ENCODE data around the gene CHTF8.

Gene CHTF8

DNA sequence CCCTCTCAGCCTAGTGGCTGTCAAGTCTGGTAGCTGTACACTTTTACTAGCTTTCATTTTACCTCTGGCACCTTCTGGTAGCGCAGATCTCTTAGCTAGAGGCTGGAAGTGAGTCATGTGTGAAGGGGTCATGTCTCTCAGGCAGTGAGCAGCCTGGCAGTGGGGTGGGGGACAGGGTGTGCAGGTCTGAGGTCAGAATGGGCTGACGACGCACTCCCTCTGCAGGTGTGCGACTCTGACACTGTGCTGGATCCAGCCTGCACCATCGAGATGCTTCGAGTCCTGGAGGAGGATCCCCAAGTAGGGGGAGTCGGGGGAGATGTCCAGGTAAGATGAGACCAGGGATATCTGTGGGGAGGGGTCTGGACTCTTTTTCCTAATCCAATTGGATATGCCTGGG is 19.2 kb downstream of the CHTF8 start:
- DNase-seq (ENCODE audit: low read depth): no peak

DNA sequence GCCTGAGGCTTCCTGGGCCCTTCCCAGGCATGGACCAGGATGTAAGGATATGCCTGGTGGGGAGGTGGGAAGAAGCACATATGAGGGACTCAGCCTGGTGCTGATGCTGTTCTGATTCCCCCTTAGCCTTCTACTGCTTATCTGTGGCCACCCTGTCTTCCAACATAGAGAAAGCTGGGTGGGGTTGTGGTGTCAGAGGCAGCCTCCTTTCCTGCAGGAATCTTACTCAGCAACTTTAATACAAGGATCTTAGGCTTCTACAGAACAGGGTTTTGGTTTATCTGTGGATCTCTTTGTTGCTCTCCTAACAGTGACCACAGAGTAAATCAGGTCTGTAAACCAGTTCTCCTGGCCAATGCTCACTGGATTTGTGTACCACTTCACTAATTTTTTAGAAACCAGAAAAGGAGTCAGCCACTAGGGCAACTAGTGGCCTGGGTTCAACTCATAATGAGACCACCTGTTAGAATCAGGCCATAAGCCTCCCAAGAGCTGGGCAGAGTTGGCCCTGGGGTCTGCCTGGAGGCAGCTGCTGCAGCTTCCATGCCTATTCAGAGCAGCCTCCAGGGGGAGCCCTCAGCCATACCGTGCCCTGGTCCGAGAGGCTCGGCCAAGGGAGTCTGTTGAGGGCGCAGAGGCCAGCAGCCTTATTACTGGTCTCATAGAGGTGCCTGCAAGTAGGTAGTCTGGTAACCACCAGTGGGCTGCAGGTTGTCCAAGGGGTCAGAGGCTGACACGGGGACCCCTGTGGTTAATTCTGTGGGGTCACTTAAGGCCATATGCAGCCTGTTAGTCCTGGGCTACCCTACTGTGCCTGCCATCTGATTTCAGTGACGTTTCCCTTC is 19.9 kb downstream of the CHTF8 start:
- peak; percentile 51 for DNase-seq (ENCODE audit: low read depth)

DNA sequence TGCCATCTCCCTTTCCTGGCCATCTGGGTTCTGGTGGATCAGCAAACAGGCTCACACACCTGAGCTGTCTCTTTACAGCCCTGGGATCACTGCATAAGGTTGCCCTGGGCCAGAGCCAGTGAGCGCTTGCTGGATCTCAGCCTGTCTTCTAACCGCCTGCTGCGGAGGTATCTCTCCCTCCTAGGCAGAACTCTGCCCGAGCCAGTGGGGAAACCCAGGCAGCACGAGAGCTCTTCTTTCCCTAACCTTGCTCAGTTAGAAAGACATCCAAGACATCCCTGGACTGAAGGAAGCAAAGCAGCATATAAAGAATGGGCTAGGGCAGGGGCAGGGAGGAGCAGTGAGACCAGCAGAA is 20.5 kb downstream of the CHTF8 start:
- no peak for DNase-seq (ENCODE audit: low read depth)

DNA sequence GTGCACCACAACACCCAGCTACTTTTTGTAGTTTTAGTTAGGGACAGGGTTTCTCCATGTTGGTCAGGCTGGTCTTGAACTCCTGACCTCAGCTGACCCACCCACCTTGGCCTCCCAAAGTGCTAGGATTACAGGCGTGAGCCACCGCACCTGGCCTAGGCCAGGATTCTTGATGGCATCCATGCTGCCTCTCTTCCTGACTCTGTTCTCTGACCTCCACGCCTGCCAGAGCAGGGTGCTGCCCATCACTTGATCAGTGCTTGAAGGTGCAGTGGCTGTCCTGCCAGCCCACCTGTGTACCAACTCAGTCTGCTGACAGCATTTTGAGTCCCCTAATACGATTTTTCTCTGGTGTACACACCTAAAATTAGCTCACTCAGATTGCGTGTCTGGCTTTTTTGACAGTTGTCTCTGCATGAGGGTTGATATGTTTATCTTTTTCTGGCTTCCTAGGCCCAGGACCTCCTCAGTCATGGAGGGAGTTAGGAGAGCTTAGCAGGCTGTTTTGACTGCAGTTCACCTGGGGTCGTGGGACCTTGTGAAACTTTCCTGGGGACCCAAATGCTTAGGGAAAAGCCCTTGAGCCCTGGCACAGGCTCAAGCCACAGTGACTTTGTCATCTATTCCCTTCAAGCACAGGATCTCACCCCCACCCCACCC is 21.0 kb downstream of the CHTF8 start:
- no peak for DNase-seq (ENCODE audit: low read depth)

DNA sequence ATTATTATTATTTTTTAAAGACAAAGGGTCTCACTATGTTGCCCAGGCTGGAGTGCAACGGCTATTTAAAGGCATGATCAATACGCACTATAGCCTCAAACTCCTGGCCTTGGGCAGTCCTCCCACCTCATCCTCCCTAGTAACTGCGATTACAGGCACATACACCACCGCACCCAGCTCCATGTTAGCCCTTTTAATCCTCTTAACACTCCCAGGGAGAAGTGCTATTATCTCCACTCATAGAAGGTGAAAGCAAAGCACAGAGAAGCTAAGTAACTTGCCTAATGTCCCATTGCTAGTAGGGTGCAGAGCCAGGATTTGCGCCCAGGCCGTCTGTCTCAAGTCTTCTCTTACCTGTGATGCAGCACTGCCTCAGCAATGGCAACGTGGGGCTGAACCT is 22.0 kb downstream of the CHTF8 start:
- DNase-seq (ENCODE audit: low read depth): no peak

DNA sequence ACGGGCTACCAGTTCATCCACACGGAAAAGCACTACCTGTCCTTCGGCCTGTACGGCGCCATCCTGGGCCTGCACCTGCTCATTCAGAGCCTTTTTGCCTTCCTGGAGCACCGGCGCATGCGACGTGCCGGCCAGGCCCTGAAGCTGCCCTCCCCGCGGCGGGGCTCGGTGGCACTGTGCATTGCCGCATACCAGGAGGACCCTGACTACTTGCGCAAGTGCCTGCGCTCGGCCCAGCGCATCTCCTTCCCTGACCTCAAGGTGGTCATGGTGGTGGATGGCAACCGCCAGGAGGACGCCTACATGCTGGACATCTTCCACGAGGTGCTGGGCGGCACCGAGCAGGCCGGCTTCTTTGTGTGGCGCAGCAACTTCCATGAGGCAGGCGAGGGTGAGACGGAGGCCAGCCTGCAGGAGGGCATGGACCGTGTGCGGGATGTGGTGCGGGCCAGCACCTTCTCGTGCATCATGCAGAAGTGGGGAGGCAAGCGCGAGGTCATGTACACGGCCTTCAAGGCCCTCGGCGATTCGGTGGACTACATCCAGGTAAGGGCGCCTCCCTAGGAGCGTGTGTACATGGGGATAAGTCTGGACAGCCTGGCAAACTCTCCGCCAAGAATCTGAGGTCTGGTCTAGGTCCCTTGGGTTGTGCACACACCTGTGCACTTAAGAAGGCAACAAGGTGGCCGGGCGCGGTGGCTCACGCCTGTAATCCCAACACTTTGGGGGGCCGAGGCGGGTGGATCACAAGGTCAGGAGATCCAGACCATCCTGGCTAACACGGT is 22.7 kb downstream of the CHTF8 start:
- no peak for DNase-seq (ENCODE audit: low read depth)

DNA sequence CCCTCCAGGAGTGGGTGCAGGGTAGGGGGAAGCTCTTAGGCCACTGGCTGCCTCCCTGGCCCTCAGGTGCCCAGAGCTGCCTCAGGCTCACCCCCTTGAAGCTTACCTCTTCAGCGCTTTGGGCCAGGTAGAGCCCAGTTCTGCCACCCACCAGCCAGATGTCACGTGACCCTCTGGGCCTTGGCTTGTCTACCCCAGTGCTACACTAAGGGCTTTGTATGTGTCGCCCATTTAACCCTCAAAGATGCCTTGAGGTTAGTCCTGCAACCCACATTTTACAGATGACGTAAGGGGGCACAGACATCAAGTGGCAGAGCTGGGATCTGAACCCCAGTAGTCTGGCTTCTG is 23.5 kb downstream of the CHTF8 start:
- DNase-seq (ENCODE audit: low read depth): no peak

DNA sequence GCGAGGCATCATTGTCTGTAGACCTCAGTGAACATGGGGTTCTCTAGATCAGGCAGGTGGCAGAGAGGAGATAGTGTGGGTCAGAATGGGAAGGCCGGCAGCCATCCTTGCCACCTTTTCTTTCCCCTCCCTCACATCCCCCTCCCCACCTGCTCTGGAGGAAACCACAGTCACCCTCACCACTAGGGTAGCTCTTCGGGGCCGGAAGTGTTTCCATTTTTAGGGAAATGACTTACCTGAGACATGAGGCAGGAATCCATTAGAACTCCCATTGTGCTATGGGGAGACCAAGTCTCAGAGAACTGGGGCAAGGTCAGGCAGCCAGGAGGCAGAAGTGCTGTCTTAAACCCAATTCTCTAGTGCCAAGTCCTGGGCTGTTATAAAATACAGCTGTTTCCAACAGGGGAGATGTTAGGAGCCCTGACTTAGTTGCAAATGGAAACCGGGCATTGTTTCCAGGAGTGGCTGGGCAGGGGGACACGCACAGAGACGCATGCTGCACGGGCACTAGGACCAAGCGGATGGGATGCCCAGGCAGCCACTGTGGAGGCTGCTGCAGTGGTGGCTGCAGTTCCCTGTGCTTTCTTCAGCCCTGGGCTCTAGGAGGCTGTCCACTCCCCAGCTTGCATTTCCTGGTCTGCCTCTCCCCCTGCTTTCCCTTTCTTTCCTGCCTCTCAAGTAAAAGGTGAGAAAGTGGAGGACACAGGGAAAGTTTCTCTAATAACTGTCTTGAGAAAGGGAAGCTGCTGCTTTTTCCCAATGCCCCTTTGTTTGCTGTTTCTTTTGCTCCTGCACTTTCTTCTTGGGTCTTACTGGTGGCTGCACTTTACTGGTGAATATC is 24.1 kb downstream of the CHTF8 start:
- no peak for DNase-seq (ENCODE audit: low read depth)

DNA sequence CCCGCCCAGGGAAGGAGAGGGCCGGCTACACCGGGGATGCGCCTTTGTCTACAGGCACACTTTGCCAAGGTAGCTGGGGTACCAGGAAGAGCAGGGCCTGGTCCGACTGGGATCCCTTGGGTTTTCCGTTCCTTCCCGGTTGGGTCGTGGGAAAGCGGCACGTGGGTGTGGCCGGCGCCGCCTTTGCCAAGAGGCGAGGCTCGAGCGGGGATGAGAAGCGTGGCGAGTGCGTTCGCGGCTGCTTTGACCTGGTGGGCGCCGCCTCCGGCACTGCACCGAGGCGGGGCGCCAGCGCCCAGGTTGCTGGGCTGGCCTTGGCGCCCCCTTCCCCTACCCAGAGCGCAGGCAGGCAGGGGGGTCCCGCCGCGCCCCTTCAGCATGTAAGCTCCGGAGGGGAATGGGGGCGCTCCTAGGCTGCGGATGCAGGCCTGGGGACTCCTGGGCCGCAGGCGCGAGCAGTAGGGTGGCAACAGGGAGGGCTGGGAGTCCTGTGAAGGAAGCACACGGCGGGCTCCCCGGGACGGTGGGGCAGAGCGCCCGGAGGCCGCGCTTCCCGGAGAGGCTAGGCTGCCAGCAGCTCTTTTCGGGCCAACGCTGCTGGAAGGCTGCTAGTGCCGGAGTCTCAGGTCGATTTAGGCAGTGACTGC is 24.9 kb downstream of the CHTF8 start:
- peak; percentile 20 for DNase-seq (ENCODE audit: low read depth)

DNA sequence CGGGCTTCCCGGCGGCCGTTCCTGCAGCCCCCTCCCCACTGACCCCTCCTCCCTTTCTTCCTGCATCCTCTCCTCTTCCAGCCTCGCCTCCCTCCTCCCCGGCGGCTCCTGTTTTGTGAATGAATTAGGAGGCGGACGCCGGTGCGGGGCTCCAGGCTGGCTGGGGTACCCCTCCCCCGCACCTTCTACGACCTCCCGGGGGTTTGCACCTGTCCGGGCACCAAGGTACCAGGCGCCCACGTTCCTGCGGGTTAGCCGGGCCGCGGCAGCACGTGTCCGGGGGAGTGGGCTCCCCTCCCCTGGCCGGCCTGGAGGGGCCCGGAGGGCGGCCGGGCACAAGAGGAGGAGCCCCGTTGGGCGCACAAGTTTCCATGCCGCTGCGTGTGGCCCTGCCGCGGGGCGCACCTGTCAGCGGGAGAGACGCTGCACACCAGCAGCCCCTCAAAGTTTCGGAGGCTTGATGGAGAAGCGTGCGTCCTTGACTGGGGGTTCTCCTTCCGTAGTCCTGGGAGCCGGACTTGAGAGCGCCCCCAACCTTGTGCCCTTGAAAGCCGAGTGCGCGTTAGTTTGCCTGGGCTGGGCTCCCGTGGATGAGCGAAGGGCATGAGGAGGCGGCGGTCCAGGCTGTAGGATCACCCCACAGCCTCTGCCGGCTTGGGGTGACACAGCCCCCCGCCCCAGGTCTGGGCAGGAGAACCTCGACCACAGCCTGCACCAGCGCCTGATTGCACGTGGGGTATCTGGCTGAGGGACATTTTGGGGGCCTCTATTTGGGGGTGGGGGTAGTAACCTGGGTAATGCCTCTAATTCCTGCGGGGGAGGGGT is 25.7 kb downstream of the CHTF8 start:
- no peak for DNase-seq (ENCODE audit: low read depth)

DNA sequence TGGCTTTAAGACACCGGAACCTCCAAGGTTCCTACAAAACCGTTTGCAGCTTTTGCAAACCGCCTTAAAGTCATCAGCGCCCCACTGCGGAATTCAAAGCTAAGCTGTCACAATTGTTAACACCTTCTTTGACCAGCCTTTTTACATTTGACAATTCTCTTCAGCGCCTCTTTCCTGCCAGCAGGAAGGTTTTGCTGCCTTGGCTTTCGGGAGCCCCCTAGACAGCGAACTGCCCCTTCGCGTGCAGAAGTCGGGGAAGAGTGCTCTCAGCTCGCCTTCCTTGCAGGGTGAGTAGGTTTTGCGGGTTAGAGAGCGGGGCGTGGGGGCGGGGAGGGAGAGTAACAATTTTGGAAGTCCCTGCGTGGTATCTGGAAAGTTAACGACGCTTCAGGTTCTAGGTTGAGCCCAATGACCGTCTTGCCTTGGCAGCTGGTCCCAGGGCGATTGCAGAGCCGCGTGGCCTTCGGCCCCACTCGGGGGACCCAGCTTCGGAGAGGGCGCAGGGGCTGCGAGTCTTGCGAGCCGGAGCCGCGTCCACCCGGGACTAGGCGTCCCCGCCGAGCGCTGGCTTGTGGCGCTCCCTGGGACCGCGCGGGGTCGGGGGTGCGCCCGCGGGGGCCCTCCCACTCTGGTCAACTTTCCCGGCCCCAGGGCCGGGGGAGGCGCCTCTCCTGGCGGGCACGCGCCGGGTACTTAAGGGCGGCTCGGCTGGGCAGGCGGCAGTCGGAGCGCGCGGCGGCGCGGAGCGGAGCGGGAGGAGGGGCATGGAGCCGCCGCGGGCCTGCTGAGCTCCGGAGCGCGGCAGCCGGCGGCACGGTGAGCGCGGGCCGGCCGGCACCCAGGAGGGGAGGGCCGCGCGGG is 26.7 kb downstream of the CHTF8 start, which contains the start of gene HAS3:
HAS3 (plus strand) TSS at position 153 of the 861 bp plus-strand sequence. CDS start 3,743 bp downstream, outside the sequence.
- peak; percentile 67 for DNase-seq (ENCODE audit: low read depth)

DNA sequence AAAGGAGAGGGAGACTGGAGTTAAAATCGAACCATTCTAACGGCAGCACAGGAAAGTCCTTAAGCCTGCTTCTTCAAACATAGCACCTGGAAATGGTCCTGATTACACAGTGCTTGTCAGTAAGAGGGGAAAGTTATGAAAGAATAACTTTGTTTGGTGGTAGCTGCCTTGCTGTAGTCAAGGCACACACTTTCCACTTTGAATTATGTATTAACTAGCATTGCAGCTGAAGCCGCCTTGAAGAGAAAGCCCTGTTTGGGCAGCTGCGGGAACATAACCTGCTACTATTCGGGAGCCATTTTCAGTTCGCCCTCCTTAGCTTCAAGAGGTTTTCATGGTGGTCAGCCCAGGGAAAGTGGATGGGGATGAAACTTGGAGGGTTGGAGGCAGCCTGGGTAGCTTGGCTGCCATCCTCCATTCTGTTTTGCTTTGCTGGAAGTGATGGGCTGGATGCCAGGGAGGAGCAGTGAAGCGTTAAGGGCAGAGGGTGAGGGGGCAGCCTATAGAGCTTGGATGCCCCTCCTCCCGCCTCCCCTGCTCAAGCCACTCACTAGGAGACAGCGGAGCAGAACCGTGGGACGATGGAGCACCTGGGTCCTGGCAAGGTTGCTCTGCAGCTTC is 32.2 kb downstream of the CHTF8 start:
- DNase-seq (ENCODE audit: low read depth): no peak

DNA sequence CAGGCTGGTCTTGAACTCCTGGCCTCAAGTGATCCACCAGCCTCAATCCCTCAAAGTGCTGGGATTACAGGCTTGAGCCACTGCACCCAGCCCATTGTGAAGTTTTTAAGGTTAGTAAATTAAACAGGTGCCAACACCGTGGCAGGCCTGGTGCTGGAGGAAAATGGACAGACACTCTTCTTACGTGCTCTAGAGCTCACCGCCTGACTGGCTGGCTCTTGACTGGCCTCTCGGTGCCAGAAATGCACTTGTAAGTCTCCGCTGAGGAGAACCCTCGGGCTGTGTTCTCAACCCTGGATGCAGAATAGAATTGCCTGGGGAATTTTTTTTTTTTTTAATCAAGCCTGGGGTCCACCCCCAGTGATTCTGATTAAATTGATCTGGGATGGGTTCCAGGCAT is 37.2 kb downstream of the CHTF8 start:
- DNase-seq (ENCODE audit: low read depth): no peak

DNA sequence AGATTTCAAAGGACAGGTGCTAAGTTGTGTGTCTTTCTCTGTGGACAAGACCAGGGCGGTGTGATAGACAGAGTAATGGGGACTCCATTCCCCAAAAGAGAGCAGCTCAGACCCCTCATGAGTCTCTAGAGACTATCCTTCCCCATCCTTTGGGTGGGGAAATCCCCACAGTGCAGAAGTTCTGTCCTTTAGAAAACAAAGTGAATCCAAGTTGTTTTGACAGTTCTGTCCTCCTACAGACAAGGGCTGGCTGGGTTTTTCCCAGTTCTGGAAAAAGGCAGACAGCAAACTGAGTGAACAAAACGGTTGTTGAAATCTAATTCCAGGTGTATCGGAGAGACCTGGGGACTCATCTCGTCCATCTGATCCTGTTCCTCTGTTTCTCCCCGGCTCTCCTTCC is 37.9 kb downstream of the CHTF8 start:
- DNase-seq (ENCODE audit: low read depth): no peak

DNA sequence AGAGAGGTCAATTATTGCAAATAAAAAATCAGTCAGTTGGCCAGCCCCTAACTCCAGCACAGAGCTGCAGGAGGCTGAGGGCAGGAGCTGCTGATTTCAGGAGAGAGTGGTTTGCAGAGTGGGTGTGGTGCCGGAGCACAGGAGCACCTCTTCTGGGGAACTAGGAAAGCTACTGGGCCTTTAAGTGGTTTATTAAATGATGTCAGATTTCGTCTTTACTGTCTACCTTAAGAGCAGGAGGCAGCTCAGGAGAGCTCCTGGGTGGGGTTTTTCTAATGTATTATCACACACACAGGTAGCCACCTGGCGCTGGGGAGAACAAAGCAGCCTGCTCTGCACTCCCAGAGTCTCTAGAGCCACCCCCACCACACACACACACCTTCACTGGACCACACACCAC is 38.4 kb downstream of the CHTF8 start:
- DNase-seq (ENCODE audit: low read depth): no peak

DNA sequence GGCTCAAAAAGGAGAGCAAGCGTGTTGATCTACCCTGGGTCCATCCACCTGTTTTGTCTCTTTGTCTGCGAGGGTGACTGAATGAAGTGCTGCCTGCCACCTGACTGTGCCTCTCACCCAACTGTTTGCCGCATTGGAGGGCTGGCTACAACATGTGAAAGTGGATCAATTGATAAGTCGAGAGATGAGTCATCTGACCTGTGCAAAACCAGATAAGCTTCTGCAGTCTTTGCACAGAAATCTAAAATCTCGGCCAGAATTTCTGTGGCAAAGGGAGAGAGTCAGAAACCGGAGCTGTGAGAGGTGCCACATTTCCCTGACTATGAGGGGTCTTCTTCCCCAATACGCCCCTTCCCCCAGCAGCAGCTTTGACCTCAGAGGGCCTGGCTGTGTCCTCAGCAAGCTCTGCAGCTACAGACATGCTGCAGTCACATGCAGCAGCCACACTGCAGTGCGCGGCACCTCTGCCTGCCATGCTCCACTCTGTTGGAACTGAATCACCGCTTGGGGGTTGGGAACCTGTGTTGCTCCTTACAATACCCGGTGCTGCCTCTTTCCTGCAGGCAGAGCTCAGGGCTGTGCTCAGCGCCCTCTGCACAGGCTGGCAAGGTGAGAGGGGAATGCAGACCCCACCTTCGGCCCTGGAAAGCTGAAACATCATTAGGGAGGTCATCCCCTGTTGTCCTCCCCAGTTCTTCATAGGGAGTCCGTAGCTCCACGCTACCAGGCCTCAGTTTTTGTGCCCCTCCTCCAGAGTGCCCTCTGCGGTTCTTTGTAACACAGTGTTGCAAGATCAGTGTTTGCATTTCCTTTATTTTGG is 43.1 kb downstream of the CHTF8 start:
- DNase-seq (ENCODE audit: low read depth): no peak

DNA sequence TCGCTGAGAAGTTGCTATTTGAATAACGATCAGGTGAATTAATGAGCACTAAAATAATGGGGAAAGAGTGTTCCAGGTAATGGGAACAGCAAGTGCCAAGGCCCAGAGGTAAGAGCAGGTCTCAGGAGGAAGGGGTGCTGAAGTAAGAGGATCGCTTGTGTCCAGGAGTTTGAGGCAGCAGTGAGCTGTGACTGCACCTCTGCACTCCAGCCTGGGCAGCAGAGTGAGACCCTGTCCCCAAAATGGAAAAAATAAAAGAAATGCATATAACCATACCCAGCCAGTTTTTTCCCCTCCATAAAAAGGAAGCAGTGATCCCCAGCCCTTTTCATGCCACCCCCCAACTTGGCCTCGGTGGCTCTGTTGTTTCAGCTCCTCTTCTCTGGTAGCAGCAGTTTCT is 43.7 kb downstream of the CHTF8 start:
- DNase-seq (ENCODE audit: low read depth): no peak

DNA sequence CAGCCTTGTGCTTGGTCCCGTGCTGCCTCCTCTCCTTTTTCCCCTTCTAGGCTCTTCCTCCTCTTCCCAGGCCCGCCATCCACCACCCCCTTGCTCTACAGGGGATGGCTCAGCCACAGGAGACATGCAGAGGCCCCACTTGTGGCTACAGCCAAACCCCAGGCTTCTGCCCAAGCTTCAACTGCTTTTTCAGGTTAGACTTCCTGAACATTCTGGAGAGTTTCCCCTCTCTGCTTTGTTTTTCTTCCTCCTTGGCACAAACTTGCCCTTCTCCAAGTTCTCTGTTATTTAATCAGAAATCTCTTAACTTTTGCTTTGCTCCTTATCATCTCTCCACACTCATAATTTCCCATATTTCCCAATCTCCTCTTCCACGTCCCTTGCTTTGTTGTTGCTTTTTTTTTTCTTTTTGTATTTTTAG is 45.2 kb downstream of the CHTF8 start:
- DNase-seq (ENCODE audit: low read depth): no peak

Measured in EH (cell line).